ENCODE measurements around the gene NFIA. TPM values are rescaled to one million over a fixed set of nuclear protein-coding genes. Genes with fewer than 3 reads are reported as not detected.

NFIA gene
- total RNA-seq, 1 donor from 2014 or later: 12.4 TPM

GRCh38 chr1:61224609-61225008, 142.2 kb downstream of the NFIA start:
- DNase-seq: no peak

GRCh38 chr1:61225478-61225877, 143.1 kb downstream of the NFIA start:
- DNase-seq: no peak

GRCh38 chr1:61226791-61227567, 144.6 kb downstream of the NFIA start:
- no peak for DNase-seq

- peak; percentile 31 for DNase-seq
Measured at GRCh38 chr1:61227857-61228550, 145.6 kb downstream of the NFIA start.

- no peak for DNase-seq
Measured at GRCh38 chr1:61230523-61230922, 148.2 kb downstream of the NFIA start.

GRCh38 chr1:61231795-61232194, 149.4 kb downstream of the NFIA start:
- DNase-seq: no peak

GRCh38 chr1:61233121-61233660, 150.8 kb downstream of the NFIA start:
- DNase-seq: no peak

- no peak for DNase-seq
Measured at GRCh38 chr1:61234587-61234919, 152.2 kb downstream of the NFIA start.

GRCh38 chr1:61237147-61237546, 154.8 kb downstream of the NFIA start:
- no peak for DNase-seq

GRCh38 chr1:61237659-61238358, 155.4 kb downstream of the NFIA start:
- no peak for DNase-seq

GRCh38 chr1:61238359-61238665, 156.0 kb downstream of the NFIA start:
- DNase-seq: no peak

- DNase-seq: no peak
Measured at GRCh38 chr1:61240878-61241277, 158.5 kb downstream of the NFIA start.

- DNase-seq: peak; percentile 14
Measured at GRCh38 chr1:61241411-61241838, 159.1 kb downstream of the NFIA start.

GRCh38 chr1:61241973-61242381, 159.6 kb downstream of the NFIA start:
- DNase-seq: no peak

GRCh38 chr1:61244114-61244513, 161.8 kb downstream of the NFIA start:
- peak; percentile 55 for DNase-seq

- no peak for DNase-seq
Measured at GRCh38 chr1:61245696-61246400, 163.5 kb downstream of the NFIA start.

- no peak for DNase-seq
Measured at GRCh38 chr1:61247051-61247825, 164.9 kb downstream of the NFIA start.

- peak; percentile 53 for DNase-seq
Measured at GRCh38 chr1:61247881-61248752, 165.8 kb downstream of the NFIA start.

GRCh38 chr1:61250933-61251332, 168.6 kb downstream of the NFIA start:
- no peak for DNase-seq

GRCh38 chr1:61253059-61253735, 170.8 kb downstream of the NFIA start:
- DNase-seq: peak; percentile 33
